Fibroblast of villous mesenchyme (primary cell): ENCODE measurements around the gene PRR35. TPM values are rescaled to one million over a fixed set of nuclear protein-coding genes. Genes with fewer than 3 reads are reported as not detected.

Experiments
- DNase-seq: peaks from one replicate; pipeline ENCODE4 v3.0.0-alpha.2; 2010; ENCODE audit warnings: low read depth
- H3K4me3 ChIP-seq: 2 replicates; pipeline ENCODE4 v1.5.1; 2011; ENCODE audit warnings: low read depth, mild to moderate bottlenecking, low read length
- total RNA-seq: library from RNA; depleted of rRNA; stranded (reverse); fragments of >200 nt; gene quantifications from 2 replicates; pipeline ENCODE4 v1.2.3, GENCODE V29; 2012
- TF ChIP-seq, protein P1 (sequence below): IDR thresholded peaks from 2 replicates; pipeline ENCODE4 v1.5.1; 2012; ENCODE audit warnings: low read depth, mild to moderate bottlenecking, low read length; ENCODE audit not compliant: insufficient read depth

The PRR35 gene
- total RNA-seq, 1 donor = not detected

GRCh38 chr16:540645-541340 lies 19.4 kb upstream of the PRR35 start:
- TF ChIP-seq, protein P1, sequence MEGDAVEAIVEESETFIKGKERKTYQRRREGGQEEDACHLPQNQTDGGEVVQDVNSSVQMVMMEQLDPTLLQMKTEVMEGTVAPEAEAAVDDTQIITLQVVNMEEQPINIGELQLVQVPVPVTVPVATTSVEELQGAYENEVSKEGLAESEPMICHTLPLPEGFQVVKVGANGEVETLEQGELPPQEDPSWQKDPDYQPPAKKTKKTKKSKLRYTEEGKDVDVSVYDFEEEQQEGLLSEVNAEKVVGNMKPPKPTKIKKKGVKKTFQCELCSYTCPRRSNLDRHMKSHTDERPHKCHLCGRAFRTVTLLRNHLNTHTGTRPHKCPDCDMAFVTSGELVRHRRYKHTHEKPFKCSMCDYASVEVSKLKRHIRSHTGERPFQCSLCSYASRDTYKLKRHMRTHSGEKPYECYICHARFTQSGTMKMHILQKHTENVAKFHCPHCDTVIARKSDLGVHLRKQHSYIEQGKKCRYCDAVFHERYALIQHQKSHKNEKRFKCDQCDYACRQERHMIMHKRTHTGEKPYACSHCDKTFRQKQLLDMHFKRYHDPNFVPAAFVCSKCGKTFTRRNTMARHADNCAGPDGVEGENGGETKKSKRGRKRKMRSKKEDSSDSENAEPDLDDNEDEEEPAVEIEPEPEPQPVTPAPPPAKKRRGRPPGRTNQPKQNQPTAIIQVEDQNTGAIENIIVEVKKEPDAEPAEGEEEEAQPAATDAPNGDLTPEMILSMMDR = no peak
- no peak overlapping the region for H3K4me3 ChIP-seq
- no peak for DNase-seq

DNA sequence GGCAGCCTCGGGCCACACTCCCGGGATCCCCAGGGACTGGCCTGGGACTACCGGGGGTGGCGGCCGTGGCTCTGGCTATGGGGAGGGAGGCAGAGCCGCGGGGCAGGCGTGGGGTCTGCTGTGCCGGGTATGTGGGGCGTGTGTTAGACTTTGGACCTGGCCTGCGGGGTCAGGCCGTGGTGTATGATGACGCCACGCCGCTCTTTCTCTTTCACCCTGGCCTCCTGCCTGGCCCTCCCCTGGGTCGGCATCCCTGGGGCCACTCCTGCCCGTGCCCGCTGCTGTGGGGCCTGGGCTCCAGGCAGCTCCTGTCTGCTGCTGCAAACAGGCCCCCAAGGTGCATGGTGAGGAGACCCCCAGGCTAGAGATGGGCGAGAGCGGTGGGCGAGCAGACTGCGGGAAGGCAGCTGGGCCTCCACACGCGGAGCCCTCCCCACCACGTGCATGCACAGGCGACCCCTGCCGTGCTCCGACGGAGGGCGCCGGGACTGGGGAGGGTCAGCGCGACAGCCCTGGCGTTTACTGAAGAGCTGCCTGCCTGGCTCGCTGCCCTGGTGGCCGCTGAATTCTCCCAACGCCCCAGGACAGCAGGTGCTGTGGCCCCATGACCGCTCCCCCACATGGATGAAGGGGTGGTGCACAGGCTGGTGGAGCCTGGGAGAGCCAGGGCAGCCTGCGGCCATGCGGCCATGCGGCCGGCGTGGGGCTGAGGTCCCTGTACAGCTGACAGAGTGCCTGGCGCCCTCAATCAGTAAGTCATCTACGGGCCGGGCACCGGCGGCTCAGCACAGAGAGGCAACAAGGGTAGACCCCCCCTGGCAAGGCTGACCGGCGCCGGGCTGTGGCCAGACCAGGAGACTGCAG lies 16.7 kb upstream of the PRR35 start:
- DNase-seq = no peak
- TF ChIP-seq, protein P1 = no peak
- no peak overlapping the region for H3K4me3 ChIP-seq

DNA sequence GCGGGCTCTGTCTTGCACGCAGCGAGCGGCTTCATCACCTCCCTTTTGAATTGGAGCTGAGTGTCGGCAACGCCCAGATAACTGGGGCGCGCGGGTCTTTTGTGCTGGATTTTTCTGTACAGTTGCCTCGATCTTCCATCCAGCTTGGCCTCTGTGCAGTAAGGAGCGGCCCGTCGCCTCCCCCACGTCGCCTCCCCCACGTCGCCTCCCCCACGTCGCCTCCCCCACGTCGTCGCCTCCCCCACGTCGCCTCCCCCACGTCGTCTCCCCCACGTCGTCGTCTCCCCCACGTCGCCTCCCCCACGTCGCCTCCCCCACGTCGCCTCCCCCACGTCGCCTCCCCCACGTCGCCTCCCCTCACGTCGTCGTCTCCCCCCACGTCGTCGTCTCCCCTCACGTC lies 15.7 kb upstream of the PRR35 start:
- DNase-seq = no peak
- no peak overlapping the region for H3K4me3 ChIP-seq
- TF ChIP-seq, protein P1 = no peak

DNA sequence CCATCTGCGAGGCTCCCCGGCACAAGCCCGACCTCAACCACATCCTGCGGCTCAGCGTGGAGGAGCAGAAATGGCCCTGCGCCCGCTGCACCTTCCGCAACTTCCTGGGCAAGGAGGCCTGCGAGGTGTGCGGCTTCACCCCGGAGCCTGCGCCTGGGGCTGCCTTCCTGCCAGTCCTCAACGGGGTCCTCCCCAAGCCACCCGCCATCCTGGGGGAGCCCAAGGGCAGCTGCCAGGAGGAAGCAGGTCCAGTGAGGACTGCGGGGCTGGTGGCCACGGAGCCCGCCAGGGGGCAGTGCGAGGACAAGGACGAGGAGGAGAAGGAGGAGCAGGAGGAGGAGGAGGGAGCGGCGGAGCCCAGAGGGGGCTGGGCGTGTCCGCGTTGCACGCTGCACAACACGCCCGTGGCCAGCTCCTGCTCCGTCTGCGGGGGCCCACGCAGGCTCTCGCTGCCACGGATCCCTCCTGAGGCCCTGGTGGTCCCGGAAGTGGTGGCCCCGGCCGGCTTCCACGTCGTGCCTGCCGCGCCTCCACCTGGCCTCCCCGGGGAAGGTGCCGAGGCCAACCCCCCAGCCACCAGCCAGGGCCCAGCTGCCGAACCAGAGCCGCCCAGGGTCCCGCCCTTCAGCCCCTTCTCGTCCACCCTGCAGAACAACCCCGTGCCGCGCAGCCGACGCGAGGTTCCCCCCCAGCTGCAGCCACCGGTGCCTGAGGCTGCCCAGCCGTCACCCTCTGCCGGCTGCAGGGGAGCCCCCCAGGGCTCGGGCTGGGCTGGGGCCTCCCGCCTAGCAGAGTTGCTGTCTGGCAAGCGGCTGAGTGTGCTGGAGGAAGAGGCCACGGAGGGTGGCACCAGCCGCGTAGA lies 13.1 kb upstream of the PRR35 start:
- TF ChIP-seq, protein P1 = peak; percentile 67
- H3K4me3 ChIP-seq = no peak overlapping the region
- DNase-seq = peak; percentile 64

DNA sequence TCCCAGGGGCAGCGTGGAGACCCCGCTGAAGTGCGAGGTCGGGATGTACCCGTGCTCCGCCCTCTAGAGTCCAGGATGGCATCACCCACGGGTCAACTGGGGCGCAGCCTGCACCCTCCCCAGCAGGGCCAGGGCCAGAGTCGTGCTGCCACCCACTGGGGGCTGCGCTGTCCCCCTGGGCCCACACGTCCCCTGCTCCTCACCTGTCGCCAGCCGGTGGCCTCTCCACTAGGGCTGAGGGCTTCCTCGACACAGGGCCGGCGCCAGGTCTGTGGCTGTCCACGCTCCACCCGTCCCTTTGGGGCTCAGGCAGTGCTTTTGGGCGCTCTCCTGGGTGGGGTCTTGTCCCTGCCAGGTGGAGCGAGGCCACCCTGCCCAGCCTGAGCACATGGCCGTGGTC lies 11.6 kb upstream of the PRR35 start:
- no peak overlapping the region for H3K4me3 ChIP-seq
- DNase-seq = no peak

More for the DNA sequence above, 11.6 kb upstream of the PRR35 start:
- TF ChIP-seq, protein P1 = no peak
